GM04503 (cell line): ENCODE measurements around the gene GAS1.

Source experiments
- DNase-seq: peaks from one replicate; pipeline ENCODE4 v3.0.0-alpha.2; 2012; ENCODE audit warnings: low read depth

The GAS1 gene

GRCh38 chr9:86947146-86948073 lies at the start of gene GAS1:
Gene GAS1 (minus strand): TSS chr9:86947506. CDS start chr9:86946779, 727 bp downstream.
- DNase-seq, result peak; percentile 77

GRCh38 chr9:86994231-86994630 lies 46.9 kb upstream of the GAS1 start:
- no peak for DNase-seq

- no peak for DNase-seq
Measured at GRCh38 chr9:86993830-86994229, 46.5 kb upstream of the GAS1 start.

- DNase-seq, result no peak
Measured at GRCh38 chr9:86991077-86991476, 43.8 kb upstream of the GAS1 start.

- no peak for DNase-seq
Measured at GRCh38 chr9:86990290-86990689, 43.0 kb upstream of the GAS1 start.

- DNase-seq, result no peak
Measured at GRCh38 chr9:86987900-86988299, 40.6 kb upstream of the GAS1 start.

GRCh38 chr9:86985132-86985647 lies 37.9 kb upstream of the GAS1 start:
- no peak for DNase-seq

- DNase-seq, result no peak
Measured at GRCh38 chr9:86983620-86984259, 36.4 kb upstream of the GAS1 start.

- DNase-seq, result no peak
Measured at GRCh38 chr9:86983249-86983619, 35.9 kb upstream of the GAS1 start.

- DNase-seq, result no peak
Measured at GRCh38 chr9:86980802-86981201, 33.5 kb upstream of the GAS1 start.

- DNase-seq, result no peak
Measured at GRCh38 chr9:86979657-86980056, 32.4 kb upstream of the GAS1 start.

GRCh38 chr9:86978922-86979474 lies 31.7 kb upstream of the GAS1 start:
- DNase-seq, result no peak

- no peak for DNase-seq
Measured at GRCh38 chr9:86978413-86978812, 31.1 kb upstream of the GAS1 start.

- peak; percentile 34 for DNase-seq
Measured at GRCh38 chr9:86977205-86977835, 30.0 kb upstream of the GAS1 start.

- DNase-seq, result no peak
Measured at GRCh38 chr9:86975606-86976005, 28.3 kb upstream of the GAS1 start.

- DNase-seq, result no peak
Measured at GRCh38 chr9:86975036-86975435, 27.7 kb upstream of the GAS1 start.

GRCh38 chr9:86974421-86974820 lies 27.1 kb upstream of the GAS1 start:
- DNase-seq, result no peak

- DNase-seq, result no peak
Measured at GRCh38 chr9:86971742-86972141, 24.4 kb upstream of the GAS1 start.

- DNase-seq, result no peak
Measured at GRCh38 chr9:86968258-86968920, 21.1 kb upstream of the GAS1 start.

GRCh38 chr9:86966852-86967511 lies 19.7 kb upstream of the GAS1 start:
- no peak for DNase-seq

- no peak for DNase-seq
Measured at GRCh38 chr9:86965636-86966395, 18.5 kb upstream of the GAS1 start.
